C4-2B (cell line): Measurements from ENCODE around the gene OPCML.

Source experiments
- H3K27ac ChIP-seq: fragments of 450-650 bp; 2 replicates; pipeline ENCODE4 v1.5.1; 2017
- ZFX ChIP-seq: fragments of 450-650 bp; IDR thresholded peaks from 2 replicates; pipeline ENCODE4 v1.6.1; 2017
- TF ChIP-seq, protein P1 (sequence below): fragments of 450-650 bp; conservative IDR thresholded peaks from 2 replicates; pipeline ENCODE4 v1.5.1; 2017; ENCODE audit warnings: mild to moderate bottlenecking

Gene OPCML

DNA sequence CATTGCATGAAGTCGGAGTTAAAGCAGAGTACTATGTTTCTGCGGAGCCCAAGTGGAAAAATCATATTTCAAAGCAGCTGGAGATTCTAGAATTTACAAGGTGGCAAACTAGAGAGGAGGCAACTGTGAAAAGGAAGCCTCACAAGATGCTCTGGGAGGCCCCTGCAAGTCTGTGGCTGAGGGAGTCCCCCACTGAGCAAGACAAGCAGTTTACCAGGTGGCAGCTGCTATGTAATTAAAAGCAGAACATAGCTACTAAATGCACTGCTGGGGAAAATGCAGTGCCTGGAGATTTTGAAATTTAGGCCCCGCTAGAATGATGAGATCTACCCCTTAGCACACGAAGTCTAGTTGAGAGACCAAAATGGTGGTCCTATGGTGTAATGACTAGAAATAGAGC lies 728.0 kb downstream of the OPCML start:
- no peak overlapping the region for H3K27ac ChIP-seq
- no peak for TF ChIP-seq ZFX
- TF ChIP-seq, protein P1, sequence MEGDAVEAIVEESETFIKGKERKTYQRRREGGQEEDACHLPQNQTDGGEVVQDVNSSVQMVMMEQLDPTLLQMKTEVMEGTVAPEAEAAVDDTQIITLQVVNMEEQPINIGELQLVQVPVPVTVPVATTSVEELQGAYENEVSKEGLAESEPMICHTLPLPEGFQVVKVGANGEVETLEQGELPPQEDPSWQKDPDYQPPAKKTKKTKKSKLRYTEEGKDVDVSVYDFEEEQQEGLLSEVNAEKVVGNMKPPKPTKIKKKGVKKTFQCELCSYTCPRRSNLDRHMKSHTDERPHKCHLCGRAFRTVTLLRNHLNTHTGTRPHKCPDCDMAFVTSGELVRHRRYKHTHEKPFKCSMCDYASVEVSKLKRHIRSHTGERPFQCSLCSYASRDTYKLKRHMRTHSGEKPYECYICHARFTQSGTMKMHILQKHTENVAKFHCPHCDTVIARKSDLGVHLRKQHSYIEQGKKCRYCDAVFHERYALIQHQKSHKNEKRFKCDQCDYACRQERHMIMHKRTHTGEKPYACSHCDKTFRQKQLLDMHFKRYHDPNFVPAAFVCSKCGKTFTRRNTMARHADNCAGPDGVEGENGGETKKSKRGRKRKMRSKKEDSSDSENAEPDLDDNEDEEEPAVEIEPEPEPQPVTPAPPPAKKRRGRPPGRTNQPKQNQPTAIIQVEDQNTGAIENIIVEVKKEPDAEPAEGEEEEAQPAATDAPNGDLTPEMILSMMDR = no peak

DNA sequence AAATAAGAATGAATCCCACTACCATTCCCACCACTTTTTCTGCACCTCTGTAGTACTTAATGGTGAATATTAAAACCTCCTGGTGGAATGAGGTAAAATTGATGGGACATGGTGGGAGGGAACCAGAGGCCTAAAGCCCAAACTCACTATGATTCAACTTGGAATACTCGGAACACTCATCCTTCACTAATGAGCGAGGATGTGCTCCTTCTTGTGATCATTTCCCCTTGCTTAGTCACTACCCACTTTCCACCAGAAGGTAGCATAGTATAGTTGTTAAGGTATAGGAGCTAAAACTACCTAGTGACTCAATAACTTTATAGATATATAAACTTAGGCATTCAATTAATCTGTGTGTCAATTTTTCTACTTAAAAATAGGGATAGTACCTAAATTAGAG lies 728.9 kb downstream of the OPCML start:
- TF ChIP-seq, protein P1 = no peak
- TF ChIP-seq ZFX = no peak
- H3K27ac ChIP-seq = no peak overlapping the region

DNA sequence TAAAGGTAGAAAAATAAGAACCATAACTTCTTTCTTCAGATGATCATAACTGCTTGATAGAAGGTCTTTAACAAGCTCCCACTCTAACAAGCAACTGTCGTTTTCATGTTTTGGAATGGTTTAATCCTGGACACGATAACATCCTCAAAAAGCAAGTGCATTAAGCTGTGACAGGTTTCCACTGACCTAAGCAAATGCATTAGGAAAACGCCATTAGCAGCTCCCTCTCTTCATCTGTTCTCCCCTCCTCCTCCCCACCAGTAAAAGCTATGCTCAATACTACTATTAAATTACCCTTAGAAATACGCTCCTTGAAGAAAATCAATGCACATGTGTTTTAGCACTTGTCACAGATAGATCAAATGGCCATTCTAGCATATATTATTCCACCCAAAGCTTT lies 729.4 kb downstream of the OPCML start:
- TF ChIP-seq ZFX = no peak
- TF ChIP-seq, protein P1 = no peak
- H3K27ac ChIP-seq = no peak overlapping the region

DNA sequence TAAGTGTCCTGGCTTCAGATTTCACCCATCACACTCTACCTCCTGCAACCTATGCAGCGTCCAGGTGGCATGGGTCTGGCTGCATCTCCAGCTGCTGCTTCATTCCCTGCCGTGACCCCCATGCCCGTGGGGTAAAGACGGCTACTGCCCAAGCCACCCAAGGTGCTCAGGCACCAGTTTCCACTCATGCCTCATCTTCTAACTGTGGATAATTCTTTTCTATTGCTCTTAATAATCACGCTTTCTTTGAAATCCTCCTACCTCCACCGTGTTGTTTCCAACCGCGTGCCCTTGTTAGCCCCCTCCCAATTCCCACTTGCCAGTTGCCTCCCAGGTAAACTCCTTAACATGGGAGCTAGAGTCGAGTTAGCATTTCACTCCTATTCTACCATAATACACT lies 738.5 kb downstream of the OPCML start:
- H3K27ac ChIP-seq = no peak overlapping the region
- TF ChIP-seq, protein P1 = no peak
- TF ChIP-seq ZFX = no peak

DNA sequence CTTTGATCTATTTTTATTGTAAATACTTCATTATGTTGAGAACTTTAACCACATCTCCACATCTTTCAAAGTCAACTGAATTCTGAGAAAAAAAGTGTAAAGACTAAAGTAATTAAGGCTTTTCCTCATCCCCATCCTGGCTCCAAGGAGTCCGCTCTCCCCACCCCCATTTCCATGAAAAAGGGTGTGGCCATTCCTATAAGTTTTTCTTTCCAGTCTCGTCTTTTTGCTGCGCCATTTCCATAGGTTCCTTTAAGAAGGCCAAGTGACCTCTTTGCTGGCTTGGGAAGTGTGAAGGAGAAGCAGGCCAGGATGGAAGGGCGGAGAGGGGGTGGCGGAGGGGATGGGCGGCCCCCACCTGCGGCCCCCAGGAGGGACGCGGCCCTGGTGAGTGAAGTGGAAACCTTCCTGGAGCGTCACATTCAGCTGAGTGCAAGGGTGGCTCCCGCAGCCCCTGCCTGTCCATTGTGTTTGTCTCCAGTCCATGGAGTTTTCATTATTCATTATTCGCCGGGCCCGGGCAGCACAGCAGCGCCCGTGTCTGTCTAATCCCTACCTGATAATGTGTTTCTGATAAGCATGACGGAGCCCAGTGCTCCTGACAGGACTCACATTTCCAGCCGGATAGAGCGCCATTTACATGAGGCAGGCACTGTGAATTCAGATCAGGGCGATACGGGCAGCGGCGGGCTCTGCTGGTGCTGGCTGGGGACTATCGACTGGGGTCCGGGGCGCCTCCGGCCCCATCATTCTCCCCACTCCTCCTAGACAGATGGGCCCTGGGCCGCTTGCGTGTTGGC lies 739.8 kb downstream of the OPCML start:
- no peak for TF ChIP-seq ZFX
- TF ChIP-seq, protein P1 = no peak
- no peak overlapping the region for H3K27ac ChIP-seq

DNA sequence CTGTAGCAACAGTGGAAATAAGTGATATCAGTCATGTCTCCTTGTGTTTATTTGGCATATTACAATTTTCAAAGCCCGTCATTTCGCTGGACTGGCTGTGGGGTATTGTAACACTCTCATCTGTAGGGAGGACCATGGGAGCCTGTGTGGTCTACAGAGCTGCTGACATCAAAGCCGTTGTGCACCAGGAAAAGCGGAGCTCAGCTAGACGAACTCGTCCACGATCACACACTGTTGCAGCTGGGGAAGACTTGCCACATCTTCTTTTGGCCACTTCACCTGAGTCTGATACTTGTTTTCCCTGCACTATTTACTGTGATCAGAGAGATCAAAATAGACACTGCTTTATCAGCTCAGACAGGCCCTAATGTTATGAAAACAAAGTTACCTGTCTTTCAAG lies 741.3 kb downstream of the OPCML start:
- no peak for TF ChIP-seq ZFX
- TF ChIP-seq, protein P1 = no peak
- H3K27ac ChIP-seq = no peak overlapping the region

DNA sequence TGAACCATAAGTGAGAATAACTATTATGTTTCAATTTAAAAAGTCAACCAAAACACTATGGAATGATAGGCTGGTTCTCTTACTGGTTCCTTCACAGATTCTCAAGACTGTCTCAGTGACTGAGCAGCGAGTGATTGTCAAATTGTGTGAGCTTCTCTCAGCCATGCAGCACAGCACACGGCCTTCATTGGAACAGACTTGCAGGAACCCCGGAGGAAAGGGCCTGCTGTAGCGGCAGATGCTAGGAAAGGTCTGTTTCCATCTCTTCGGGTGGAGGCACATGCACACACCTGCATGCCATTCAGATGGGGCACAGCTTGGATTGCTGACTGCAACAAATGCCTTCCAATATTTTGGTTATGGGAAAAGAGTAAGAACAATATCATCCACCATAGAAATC lies 741.8 kb downstream of the OPCML start:
- TF ChIP-seq ZFX = no peak
- TF ChIP-seq, protein P1 = no peak
- H3K27ac ChIP-seq = no peak overlapping the region
